ENCODE results near the gene PPAT.

The PPAT gene

DNA sequence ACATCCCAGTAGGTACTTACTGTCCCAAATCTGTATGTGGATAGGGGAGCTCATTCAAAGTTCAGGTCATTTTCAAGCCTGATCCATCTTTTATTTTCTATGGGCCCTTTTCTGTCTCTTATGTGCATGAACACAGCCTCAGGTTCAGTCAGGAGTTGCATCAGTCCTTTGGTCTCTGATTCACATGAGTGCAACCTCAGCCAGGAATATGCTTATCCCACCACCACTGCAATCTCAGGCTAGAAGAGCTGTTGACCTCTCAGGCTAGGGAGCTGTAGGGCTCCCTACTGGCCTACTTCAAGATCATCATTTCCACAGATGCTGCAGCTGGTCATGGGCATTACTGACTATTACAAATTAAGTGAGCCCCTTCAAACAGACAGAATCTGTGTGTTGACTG lies 75.3 kb downstream of the PPAT start:
- Histone ChIP-seq H3K9ac (ENCODE audit: low read depth in 1 of 2, low read length in 2 of 2) (no peak overlapping the region), H3K9me3 (ENCODE audit: control insufficient read depth in 1 of 2, low read length in 2 of 2) (no peaks in the 10 kb centered on the region), H3K27ac (ENCODE audit: low read depth, low read length) (no peak overlapping the region), H3K4me1 (ENCODE audit: control insufficient read depth in 1 of 2, insufficient read depth in 2 of 2, low read length in 2 of 2) (no peaks in the 10 kb centered on the region), H3K36me3 (ENCODE audit: control insufficient read depth in 1 of 2, insufficient read depth in 2 of 2, low read length in 2 of 2) (peaks cover 0 to 14% of the 10 kb centered on the region in 2 donors), H3K4me3 (ENCODE audit: low read depth in 1 of 2, low read length in 2 of 2) (no peak overlapping the region), H3K27me3 (ENCODE audit: control insufficient read depth in 1 of 2, insufficient read depth in 2 of 2, low read length in 2 of 2) (no peaks in the 10 kb centered on the region)

DNA sequence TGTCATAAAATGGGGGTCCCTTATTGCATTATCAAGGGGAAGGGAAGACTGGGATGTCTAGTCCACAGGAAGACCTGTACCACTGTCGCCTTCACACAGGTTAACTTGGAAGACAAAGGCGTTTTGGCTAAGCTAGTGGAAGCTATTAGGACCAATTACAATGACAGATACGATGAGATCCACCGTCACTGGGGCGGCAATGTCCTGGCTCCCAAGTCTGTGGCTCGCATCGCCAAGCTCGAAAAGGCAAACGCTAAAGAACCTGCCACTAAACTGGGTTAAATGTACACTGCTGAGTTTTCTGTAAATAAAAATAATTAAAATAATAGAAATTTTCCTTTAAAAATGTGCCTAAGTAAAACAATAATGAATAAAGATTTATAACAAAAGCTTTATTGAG lies 78.8 kb downstream of the PPAT start:
- H3K36me3 ChIP-seq (ENCODE audit: control insufficient read depth in 1 of 2, insufficient read depth in 2 of 2, low read length in 2 of 2) = peaks cover 0 to 26% of the 10 kb centered on the region in 2 donors

DNA sequence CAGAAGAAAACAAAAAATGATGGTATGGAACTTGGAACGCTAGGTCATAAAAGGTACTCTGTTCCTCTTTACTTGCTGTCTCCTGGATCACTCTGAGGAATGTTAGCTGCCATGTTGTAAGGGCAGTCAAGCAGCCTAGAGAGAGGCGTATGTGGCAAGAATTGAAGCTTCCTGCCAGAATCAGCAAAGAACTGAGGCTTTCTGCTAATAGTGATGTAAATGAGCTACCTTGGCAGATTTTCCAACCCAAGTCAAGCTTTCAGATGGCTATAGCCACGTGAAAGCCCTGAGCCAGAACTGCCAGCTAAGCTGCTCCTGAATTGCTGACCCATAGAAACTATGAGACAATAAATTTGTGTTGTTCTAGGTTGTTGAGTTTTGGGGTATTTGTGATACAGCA lies 86.8 kb downstream of the PPAT start:
- H3K4me1 ChIP-seq (ENCODE audit: control insufficient read depth in 1 of 2, insufficient read depth in 2 of 2, low read length in 2 of 2) = no peaks in the 10 kb centered on the region
- no peak overlapping the region for H3K27ac ChIP-seq (ENCODE audit: low read depth, low read length)
- H3K9ac ChIP-seq (ENCODE audit: low read depth in 1 of 2, low read length in 2 of 2) = no peak overlapping the region
- H3K9me3 ChIP-seq (ENCODE audit: control insufficient read depth in 1 of 2, low read length in 2 of 2) = no peaks in the 10 kb centered on the region
- no peak overlapping the region for H3K4me3 ChIP-seq (ENCODE audit: low read depth in 1 of 2, low read length in 2 of 2)
- no peaks in the 10 kb centered on the region for H3K27me3 ChIP-seq (ENCODE audit: control insufficient read depth in 1 of 2, insufficient read depth in 2 of 2, low read length in 2 of 2)
- H3K36me3 ChIP-seq (ENCODE audit: control insufficient read depth in 1 of 2, insufficient read depth in 2 of 2, low read length in 2 of 2) = peaks cover 0 to 26% of the 10 kb centered on the region in 2 donors

More for the DNA sequence above, 78.8 kb downstream of the PPAT start:
- Histone ChIP-seq H3K27me3 (ENCODE audit: control insufficient read depth in 1 of 2, insufficient read depth in 2 of 2, low read length in 2 of 2) (no peaks in the 10 kb centered on the region), H3K4me3 (ENCODE audit: low read depth in 1 of 2, low read length in 2 of 2) (no peak overlapping the region), H3K4me1 (ENCODE audit: control insufficient read depth in 1 of 2, insufficient read depth in 2 of 2, low read length in 2 of 2) (no peaks in the 10 kb centered on the region), H3K9ac (ENCODE audit: low read depth in 1 of 2, low read length in 2 of 2) (no peak overlapping the region), H3K9me3 (ENCODE audit: control insufficient read depth in 1 of 2, low read length in 2 of 2) (no peaks in the 10 kb centered on the region), H3K27ac (ENCODE audit: low read depth, low read length) (no peak overlapping the region)

DNA sequence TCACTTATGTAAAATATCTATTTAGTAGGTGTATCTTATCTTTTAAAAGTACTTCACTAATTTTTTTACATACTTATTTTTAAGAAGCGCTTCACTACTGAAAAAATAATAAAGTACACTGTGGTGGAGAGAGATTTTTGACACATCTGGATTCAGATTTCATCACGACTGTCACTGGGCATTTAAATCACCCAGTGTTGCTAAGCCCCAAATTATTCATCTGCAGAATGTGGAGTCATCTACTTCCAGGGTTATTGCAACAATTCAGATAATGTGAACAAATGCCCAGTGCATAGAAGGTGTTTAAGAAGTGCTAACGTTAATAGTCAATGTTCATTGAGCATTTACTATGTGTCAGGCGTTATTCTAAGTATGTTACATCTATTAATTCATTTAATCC lies 90.0 kb downstream of the PPAT start:
- H3K9me3 ChIP-seq (ENCODE audit: control insufficient read depth in 1 of 2, low read length in 2 of 2) = no peaks in the 10 kb centered on the region
- H3K36me3 ChIP-seq (ENCODE audit: control insufficient read depth in 1 of 2, insufficient read depth in 2 of 2, low read length in 2 of 2) = peaks cover 0 to 18% of the 10 kb centered on the region in 2 donors
- no peaks in the 10 kb centered on the region for H3K27me3 ChIP-seq (ENCODE audit: control insufficient read depth in 1 of 2, insufficient read depth in 2 of 2, low read length in 2 of 2)
- no peak overlapping the region for H3K4me3 ChIP-seq (ENCODE audit: low read depth in 1 of 2, low read length in 2 of 2)
- no peaks in the 10 kb centered on the region for H3K4me1 ChIP-seq (ENCODE audit: control insufficient read depth in 1 of 2, insufficient read depth in 2 of 2, low read length in 2 of 2)
- H3K9ac ChIP-seq (ENCODE audit: low read depth in 1 of 2, low read length in 2 of 2) = no peak overlapping the region
- no peak overlapping the region for H3K27ac ChIP-seq (ENCODE audit: low read depth, low read length)
